Cerebellar cortex (tissue), 1 donor: ENCODE measurements around the gene AK8.

Source experiments
- DNase-seq: peaks from one replicate; pipeline ENCODE4 v3.0.0-alpha.2; 2015; ENCODE audit warnings: low spot score

The AK8 gene

GRCh38 chr9:132857616-132858342 is 20.3 kb downstream of the AK8 start:
- peak; percentile 42 for DNase-seq

- DNase-seq, result no peak
Observed at GRCh38 chr9:132857031-132857430, 21.1 kb downstream of the AK8 start.

DNA sequence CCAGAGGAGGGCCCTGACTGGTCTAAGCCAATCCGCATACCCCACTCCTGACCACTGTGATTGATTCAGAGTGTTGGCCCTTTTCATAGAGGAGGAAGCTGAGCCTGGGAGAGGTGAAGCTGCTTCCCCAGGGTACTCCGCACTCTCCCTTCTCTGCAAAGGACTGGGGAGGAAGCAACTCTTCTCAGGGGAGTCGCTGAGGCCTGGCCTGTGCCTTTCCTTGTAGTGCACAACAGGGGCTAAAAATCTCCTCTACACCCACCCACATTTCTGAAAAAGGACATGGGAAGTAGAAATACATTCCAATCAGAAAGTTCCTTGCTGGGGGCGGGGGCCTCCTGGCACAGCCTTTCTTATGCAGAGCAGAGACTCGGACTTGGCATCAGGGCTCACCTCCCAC is 22.2 kb downstream of the AK8 start:
- no peak for DNase-seq

DNA sequence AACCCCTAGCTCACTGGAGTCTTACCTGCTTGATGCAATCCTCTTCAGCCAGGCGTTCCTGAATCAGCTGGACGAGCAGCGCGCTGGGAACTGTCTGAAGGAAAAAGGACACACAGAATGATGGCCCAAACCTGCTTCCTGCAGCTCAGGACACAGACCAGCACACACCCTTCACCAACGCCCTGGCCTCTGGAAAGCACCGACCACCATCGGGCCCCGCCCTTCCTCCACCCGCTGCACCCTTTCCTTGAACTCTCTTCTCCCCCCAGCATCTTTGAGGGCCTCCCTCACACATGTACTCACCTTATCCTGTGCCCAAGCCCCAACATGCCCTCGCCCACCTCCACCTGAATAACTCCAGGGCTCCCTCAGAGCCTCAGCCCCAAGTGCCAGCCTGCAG is 23.3 kb downstream of the AK8 start:
- DNase-seq, result no peak

GRCh38 chr9:132853482-132853881 is 24.6 kb downstream of the AK8 start:
- DNase-seq, result no peak

DNA sequence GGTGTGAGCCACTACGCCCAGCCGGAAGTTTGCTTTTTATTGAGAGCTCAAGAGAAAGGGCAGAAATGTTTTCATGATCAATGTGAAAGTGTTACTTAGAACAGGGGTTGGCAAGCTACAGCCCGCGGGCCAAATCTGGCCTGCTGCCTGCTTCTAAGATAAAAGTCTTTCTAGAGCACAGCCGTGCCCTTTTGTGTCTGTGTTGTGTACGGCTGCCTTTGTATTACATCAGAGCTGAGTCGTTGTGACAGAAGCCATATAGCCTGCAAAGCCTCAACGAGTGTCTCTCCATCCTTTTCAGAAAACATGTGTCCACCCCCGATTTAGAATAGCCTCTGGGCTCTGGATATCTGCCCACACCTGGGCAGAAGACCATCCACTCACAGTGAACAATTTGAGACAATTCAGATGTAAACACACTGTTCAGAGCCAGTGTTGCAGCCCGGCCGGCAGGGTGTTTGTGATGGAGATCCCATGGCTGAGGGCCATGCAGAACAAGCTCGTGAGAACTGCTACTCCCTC is 28.8 kb downstream of the AK8 start:
- DNase-seq, result no peak

DNA sequence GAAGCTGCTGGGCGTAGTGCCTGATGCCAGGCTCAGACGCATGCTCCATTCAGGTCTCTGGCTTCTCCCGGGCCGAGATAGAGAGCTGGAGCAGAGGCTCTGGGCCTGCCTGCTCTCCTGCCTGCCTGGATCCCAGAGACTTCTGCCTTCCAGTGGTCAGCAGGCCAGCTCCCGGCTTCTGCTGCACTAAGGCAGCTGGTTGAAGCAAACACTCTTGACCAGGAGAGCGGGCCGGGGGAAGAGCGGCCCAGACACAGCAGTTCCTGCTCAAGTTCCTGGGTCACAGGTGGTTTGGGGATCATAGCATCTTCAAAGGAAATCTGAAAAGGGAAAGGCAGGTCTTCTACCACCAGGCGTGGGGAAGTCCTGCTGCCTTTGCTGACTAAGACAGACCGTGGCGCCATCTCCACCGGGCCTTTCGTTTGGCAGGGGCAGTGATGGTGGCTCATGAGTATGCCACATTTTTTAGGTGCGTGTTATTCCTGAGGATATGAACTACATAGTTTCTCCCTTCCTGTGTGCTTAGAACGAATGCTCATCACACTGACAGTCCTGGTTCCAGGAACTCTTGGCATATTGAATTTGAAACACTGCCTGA is 31.1 kb downstream of the AK8 start:
- no peak for DNase-seq

DNA sequence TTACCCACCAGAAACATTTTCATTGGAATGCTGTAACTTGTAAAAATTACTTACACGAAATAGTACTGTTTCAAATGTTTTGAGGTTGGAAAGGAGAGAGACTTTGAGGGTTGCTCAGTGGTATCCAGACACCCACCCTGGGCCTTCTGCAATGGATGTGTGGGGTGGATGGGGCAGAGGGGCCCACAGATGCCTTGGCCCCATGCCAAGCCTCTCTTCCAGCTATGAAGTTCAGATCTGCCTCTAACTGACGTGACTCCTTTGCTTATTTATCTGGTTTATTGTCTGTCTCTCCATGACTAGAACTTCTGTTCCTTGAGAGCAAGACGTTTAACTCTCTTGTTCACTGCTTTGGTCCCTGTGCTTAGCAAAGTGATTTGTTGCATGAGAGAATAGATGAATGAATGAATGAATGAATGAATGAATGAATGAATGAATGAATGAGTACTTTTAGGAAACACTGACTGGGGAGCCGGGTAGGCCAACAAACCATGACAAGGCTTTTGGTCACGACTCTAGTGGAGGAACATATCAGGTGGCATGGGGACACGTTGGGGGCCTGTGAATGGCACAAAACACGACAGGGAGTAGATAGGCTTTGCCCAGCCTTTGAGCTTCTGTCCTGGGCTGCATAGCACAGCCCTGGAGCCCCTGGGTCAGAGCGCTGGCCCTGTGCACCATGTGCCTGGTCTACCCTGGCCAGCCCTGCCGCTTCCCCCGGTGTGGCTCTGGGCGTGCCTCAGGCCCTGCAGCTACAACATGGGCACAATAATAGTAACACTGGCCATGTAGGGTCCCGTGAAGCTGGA is 31.8 kb downstream of the AK8 start:
- DNase-seq, result no peak

DNA sequence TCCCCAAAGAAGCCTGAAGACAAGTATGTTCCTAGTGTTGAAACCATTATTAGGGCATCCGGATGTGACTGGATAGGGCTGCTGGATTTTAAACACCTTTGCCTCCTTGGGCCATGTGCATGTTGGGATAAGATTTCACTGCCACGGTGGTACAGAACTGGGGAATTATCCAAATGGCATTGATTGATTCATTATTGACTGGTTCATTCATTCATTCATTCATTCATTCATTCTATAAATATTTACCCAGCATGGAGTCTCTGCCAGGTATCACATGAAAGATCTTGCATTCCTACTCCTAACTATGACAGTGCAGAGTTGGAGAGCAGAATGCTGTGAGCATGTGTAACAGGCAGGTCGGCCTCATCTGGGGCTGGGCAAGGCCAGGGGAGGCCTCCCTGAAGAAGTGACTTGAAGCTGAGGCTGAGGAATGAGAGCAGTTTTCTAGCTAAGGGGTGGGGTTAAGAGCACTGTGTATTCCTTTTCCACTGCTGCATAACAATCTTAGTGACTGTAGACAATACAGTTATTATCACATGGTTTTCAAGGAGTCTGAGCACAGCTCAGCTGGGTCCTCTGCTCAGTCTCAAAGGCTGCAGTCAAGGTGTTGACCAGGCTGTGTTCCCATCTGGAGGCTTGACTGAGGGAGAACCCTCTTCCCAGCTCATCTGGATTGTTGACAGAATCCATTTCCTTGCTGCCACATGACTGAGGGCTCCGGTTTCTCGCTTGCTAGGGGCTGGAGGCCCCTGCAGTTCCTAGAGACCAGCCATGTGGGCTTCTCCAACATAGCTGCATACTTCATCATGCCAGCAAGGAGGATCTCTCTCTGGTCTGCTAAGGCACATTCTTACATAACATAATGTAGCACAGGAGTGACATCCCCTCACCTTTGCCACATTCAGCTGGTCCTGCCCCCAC is 35.7 kb downstream of the AK8 start:
- DNase-seq, result no peak

- no peak for DNase-seq
Observed at GRCh38 chr9:132840980-132841379, 37.1 kb downstream of the AK8 start.

- DNase-seq, result no peak
Observed at GRCh38 chr9:132838291-132838690, 39.8 kb downstream of the AK8 start.

DNA sequence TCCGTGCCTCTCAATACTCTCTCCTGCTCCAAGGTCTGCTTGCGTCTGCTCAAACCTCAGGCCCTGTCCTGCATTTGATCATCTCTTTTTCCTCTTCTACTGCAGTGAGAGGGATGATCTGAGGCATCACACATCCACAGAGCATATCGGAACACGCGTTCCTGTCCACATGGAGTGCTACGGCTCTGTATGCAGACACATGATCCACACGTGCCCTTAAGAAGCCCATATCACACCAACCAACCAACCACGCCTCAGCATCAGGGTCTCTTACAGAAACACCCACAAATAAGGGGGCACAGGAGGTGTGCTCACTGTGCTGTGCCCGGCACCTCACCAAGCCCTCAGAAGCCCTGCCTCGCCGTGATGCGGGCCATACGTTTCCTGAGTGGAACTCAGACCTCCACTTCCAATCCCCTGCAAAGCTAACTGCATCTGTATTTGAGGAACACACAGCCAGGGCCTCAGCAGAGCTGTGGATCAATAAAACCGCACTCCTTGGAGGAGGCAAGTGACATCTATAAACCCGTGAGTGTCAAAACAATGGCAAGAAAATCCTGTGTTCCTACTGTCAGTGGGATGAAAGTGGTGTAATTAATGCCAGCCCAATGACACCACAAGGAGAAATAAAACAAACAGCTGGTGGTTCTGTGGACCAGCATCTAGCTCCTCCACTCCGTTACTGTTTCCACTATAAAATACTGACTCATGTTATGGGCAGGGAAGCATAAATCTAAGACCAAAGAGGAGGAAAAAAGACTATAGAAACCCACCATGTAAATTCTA is 40.4 kb downstream of the AK8 start:
- no peak for DNase-seq

DNA sequence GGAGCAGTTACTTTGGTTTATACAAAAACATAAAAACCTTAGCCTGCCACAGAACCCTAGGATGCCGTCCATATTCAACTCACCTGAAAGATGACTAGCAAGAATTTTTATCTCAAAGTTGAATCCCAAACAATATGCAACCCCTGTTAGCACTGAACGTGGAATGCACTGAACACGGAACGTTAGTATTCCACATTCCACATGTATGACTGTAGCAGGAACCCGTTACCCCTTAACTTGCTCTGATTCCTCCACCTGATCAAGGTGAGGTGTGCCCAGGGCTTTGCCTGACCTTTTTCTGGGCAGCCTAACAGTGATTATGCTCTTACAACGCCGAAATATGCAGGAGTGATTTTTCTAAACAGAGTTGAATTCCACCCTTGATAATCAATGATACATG is 43.7 kb downstream of the AK8 start:
- DNase-seq, result no peak

DNA sequence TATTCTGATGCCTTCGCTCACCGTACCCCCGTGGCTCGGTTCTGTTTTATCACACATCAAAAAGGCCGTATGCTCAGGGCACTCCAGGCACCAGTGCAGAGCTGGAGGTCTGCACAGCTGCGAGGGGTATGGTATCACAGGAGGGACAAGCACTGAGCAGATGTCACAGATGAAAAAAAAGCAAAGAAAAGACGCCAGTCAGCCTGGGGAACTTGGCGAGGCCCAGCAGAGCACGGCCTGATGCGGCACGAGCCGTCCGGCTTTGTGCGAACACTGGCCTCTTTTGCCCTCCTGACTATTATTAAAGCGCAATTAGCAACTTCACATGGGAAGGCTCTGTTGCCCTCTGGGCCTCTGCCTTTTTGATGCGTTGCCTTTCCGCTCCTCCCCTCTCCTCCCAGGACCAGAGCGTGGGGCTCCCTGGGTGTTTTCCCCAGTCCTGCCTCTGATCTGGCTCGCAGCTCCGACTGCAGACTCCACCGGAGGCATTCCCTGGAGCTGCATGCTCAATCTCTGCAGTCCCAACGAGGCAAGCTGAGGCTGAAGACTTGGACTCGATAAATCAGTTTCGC is 44.4 kb downstream of the AK8 start:
- no peak for DNase-seq

- DNase-seq, result no peak
Observed at GRCh38 chr9:132832171-132832881, 45.8 kb downstream of the AK8 start.

- DNase-seq, result no peak
Observed at GRCh38 chr9:132828201-132828770, 49.8 kb downstream of the AK8 start.

- DNase-seq, result no peak
Observed at GRCh38 chr9:132827366-132827765, 50.7 kb downstream of the AK8 start.

DNA sequence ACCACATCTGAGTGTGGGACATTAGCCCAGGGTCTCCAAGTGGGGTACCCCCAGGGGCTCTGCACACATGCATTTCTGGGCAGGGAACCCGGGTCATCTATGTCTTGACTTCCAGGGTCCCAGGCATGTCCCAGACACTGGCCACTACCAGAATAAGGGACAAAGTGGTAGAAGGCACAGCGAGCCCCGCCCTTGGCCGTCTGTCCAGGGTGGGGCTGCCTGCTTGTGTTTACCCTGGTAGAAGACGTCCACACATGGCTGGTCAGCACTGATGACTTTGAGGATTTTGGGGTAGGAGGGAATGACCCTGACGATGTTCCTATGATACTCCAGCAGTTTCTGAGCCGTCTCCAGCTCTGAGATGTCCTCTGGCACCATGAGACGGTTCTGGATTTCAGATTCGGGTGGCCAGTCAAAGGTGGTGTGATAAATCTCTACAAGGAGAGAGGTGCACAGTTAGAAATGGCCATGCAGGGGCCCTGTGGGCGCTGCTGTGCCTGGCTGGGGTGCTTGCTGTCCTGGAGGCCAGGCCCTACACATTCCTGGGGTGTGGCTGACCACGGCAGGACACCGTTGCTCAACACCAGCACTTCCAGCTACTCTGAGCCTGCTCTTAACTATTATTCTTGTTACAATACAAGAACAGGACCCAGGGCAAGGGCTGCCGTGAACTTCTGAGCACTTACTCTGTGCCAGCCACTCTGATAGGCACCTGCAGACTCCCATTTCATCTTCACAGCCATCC is 51.3 kb downstream of the AK8 start:
- DNase-seq, result no peak

DNA sequence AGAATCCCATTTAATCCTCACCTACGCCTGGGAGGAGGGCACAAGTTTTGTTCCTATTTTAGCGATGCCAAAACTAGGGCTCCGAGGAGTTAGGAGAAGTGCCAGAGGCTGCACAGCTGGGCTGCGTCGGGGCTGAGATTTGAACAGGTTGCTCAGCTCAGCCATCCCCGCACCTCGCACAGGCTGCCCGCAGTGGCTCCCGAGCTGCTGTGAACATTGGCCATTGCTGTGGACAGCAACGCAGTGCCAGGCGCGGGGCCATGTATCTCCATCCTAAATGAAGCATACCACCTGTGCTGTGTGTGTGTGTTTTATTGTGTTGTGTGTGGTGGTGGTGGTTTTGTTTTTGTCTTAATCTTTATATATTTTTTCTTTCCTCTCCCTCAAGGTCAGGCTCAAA is 52.0 kb downstream of the AK8 start:
- DNase-seq, result no peak
